ENCODE results near the gene HTR5A. TPM values are rescaled to one million over a fixed set of nuclear protein-coding genes. Genes with fewer than 3 reads are reported as not detected.

HTR5A gene
- total RNA-seq, 2 donors from 2014 or later, result not detected

DNA sequence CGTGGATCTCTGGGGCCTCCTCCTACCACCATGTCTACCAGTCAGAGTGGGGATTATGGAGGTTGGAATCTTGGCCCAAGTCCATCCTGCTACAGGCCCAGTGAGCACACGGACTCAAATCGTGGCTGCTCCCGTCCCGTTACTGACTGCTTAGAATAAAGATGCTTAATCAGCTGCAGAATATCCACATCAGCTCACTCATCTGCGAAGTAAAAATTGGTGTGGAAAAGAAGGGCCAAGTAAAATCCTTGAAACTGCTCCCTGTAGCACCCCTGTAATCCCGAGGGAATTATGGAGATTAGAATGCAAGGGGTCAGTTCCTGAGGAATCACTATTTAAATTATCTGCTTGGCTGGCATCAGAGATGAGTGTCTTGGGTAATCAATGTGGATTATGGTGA is 13.0 kb upstream of the HTR5A start:
- no peaks in the 10 kb centered on the region for H3K36me3 ChIP-seq
- DNase-seq, result no peak
- H3K27me3 ChIP-seq, result no peaks in the 10 kb centered on the region
- TF ChIP-seq, protein P1, sequence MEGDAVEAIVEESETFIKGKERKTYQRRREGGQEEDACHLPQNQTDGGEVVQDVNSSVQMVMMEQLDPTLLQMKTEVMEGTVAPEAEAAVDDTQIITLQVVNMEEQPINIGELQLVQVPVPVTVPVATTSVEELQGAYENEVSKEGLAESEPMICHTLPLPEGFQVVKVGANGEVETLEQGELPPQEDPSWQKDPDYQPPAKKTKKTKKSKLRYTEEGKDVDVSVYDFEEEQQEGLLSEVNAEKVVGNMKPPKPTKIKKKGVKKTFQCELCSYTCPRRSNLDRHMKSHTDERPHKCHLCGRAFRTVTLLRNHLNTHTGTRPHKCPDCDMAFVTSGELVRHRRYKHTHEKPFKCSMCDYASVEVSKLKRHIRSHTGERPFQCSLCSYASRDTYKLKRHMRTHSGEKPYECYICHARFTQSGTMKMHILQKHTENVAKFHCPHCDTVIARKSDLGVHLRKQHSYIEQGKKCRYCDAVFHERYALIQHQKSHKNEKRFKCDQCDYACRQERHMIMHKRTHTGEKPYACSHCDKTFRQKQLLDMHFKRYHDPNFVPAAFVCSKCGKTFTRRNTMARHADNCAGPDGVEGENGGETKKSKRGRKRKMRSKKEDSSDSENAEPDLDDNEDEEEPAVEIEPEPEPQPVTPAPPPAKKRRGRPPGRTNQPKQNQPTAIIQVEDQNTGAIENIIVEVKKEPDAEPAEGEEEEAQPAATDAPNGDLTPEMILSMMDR (IDR thresholded peaks at IDR 0.05), result no peak
- no peak overlapping the region for H3K4me3 ChIP-seq
- H3K4me1 ChIP-seq, result no peaks in the 10 kb centered on the region
- no peak overlapping the region for H3K27ac ChIP-seq
- H3K9ac ChIP-seq (ENCODE audit: low read depth in 2 of 2, low read length in 2 of 2), result no peak overlapping the region
- no peaks in the 10 kb centered on the region for H3K9me3 ChIP-seq
- intact Hi-C loops (cut with DNase I), result no loop called here

DNA sequence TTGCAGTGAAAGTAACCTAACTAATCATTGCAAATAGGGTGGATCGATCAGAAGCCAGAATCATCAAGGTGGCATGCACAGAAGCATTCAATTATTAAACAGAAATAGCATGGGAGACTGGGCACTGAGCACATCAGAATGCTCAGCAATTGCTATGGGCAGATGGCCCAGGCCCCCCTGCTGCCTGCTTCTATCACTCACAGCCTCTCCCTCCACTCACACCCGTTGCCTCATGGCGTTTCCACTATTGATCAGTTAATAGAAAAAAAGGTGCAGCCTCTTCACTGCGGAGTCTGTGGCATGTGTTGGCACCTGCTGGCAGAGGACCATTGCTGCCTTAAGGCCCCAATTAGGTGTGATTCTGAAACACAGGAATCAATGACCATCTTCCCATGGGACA is 11.2 kb upstream of the HTR5A start:
- no peaks in the 10 kb centered on the region for H3K27me3 ChIP-seq
- no peak overlapping the region for H3K27ac ChIP-seq
- intact Hi-C loops (cut with DNase I), result no loop called here
- H3K4me3 ChIP-seq, result no peak overlapping the region
- H3K36me3 ChIP-seq, result no peaks in the 10 kb centered on the region
- no peak for DNase-seq
- H3K9ac ChIP-seq (ENCODE audit: low read depth in 2 of 2, low read length in 2 of 2), result no peak overlapping the region
- TF ChIP-seq, protein P1 (IDR thresholded peaks at IDR 0.05), result no peak
- H3K4me1 ChIP-seq, result no peaks in the 10 kb centered on the region
- H3K9me3 ChIP-seq, result no peaks in the 10 kb centered on the region

DNA sequence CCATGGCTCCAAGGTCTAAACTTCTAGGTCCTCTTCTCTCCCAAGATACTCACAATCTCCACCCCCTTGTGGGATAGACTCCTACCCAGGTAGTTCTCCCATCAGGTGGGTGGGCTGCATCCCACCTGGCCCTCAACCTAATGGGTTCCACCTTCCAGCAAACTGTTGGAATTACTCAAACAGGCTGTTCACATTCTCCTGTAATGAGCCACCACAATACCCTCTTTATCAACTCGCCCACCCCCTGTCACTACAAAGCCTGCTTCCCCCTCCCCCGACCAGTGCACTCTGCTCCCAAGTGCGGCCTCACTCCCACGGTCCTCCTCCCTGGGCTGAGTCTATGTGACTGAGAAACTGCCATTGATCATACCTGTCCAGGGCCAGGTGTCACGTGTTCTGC is 10.4 kb upstream of the HTR5A start:
- H3K9me3 ChIP-seq, result no peaks in the 10 kb centered on the region
- H3K27me3 ChIP-seq, result no peaks in the 10 kb centered on the region
- intact Hi-C loops (cut with DNase I), result no loop called here
- no peak overlapping the region for H3K4me3 ChIP-seq
- no peaks in the 10 kb centered on the region for H3K36me3 ChIP-seq
- no peaks in the 10 kb centered on the region for H3K4me1 ChIP-seq
- no peak for DNase-seq
- TF ChIP-seq, protein P1 (IDR thresholded peaks at IDR 0.05), result no peak
- H3K27ac ChIP-seq, result no peak overlapping the region
- H3K9ac ChIP-seq (ENCODE audit: low read depth in 2 of 2, low read length in 2 of 2), result no peak overlapping the region

DNA sequence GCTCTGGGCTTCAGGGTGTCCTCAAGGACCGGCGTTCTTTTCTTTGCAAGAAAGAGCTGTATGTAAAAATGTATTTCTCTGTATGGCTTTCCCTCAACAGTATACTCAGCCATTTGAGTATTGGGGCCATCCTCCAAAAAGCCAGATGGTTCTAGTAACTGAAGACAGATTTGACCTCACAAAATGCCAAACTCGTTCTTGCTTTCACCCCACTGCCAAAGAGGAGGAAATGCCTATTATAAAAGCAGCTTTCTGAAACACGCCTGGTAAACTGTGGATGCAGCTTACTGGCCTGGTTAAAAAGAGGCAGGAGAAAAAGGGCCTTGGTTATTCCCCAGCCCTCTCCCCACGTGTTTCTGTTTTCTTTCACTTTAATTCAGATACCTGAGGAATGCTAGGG is 7.7 kb upstream of the HTR5A start:
- intact Hi-C loops (cut with DNase I), result no loop called here
- TF ChIP-seq, protein P1 (IDR thresholded peaks at IDR 0.05), result no peak
- Histone ChIP-seq H3K27ac (no peak overlapping the region), H3K36me3 (no peaks in the 10 kb centered on the region), H3K4me1 (no peaks in the 10 kb centered on the region), H3K9me3 (no peaks in the 10 kb centered on the region), H3K27me3 (no peaks in the 10 kb centered on the region), H3K9ac (ENCODE audit: low read depth in 2 of 2, low read length in 2 of 2) (no peak overlapping the region), H3K4me3 (no peak overlapping the region)
- DNase-seq, result no peak

DNA sequence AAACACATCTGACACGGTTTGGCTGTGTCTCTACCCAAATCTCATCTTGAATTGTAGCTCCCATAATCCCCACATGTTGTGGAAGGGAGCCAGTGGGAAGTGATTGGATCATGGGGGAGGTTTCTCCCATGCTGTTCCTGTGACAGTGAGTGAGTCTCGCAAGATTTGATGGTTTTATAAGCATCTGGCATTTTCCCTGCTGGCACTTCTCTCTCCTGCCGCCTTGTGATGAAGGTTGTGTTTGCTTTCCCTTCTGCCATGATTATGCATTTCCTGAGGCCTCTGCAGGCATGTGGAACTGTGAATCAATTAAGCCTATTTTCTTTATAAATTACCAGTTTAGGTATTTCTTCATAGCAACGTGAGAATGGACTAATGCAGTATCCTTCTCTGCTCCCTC is 5.9 kb upstream of the HTR5A start:
- no peaks in the 10 kb centered on the region for H3K4me1 ChIP-seq
- H3K36me3 ChIP-seq, result no peaks in the 10 kb centered on the region
- intact Hi-C loops (cut with DNase I), result no loop called here
- H3K9ac ChIP-seq (ENCODE audit: low read depth in 2 of 2, low read length in 2 of 2), result no peak overlapping the region
- H3K27ac ChIP-seq, result no peak overlapping the region
- no peaks in the 10 kb centered on the region for H3K27me3 ChIP-seq
- no peak overlapping the region for H3K4me3 ChIP-seq
- no peaks in the 10 kb centered on the region for H3K9me3 ChIP-seq
- no peak for DNase-seq
- TF ChIP-seq, protein P1 (IDR thresholded peaks at IDR 0.05), result no peak

Data from colonic mucosa (tissue), 4 donors.